K562 (cell line): ENCODE measurements around the gene PSME1. TPM values are rescaled to one million over a fixed set of nuclear protein-coding genes. Genes with fewer than 3 reads are reported as not detected.

Source experiments
- ATAC-seq: fragments of 200-7000 bp; cut with Tn5 transposase; 3 replicates; pipeline ENCODE4 v1.9.1; 2020; ENCODE audit warnings: moderate library complexity
- BruUV-seq: library from RNA; stranded (reverse); fragments of 400-500 nt; replicated peaks from 2 replicates; lab custom pipeline; 2021; lab: Mats Ljungman, UMichigan
- CTCF ChIA-PET: fragments of 300-600 bp; formaldehyde crosslinking; extraction: SDS; loops from one replicate; lab custom pipeline; 2021; ENCODE audit warnings: low intra/inter-chr PET ratio; lab: Yijun Ruan, JAX
- POLR2A ChIA-PET: fragments of 300-600, 350-650 bp; sonication (Branson Sonifier 250); formaldehyde crosslinking; extraction: SDS; loops from one replicate; lab custom pipeline; 2021; ENCODE audit warnings: antibody characterized with exemption, inconsistent platforms; lab: Yijun Ruan, JAX
- DNase-seq, 4 experiments: peaks; one replicate each; pipeline versions ENCODE4 v3.0.0 to v3.0.0-alpha.2; 2011 to 2018; ENCODE audit warnings: low spot score in 3 of 4, mixed read lengths in 3 of 4; ENCODE audit errors: extremely low read depth in 1 of 4
- FAIRE-seq: peaks from 2 replicates; lab custom pipeline; 2011; peaks lifted over from hg19 to GRCh38; lab: Jason Lieb, UNC
- H2AFZ ChIP-seq: 2 replicates; pipeline ENCODE4 v1.6.0; 2011; ENCODE audit warnings: low read depth, low read length, control low read depth, inconsistent platforms
- H3K27ac ChIP-seq: fragments of 200-600 bp; 3 replicates; pipeline ENCODE4 v1.8.0; 2011; ENCODE audit warnings: low read depth, mild to moderate bottlenecking, control low read depth, inconsistent platforms, low read length, moderate library complexity, mixed read lengths; ENCODE audit errors: extremely low read depth
- H3K27me3 ChIP-seq, 2 experiments: fragments of 300-600 bp in 1 of 2; 2 replicates in 1 of 2; 3 replicates in 1 of 2; pipeline versions ENCODE4 v1.6.0 to v1.8.0; 2011; ENCODE audit warnings: inconsistent platforms in 2 of 2, low read length in 2 of 2, mild to moderate bottlenecking in 1 of 2, mixed read lengths in 1 of 2, moderate library complexity in 1 of 2; ENCODE audit not compliant: control insufficient read depth in 2 of 2, insufficient read depth in 2 of 2
- H3K36me3 ChIP-seq: fragments of 300-600 bp; 3 replicates; pipeline ENCODE4 v1.8.0; 2011; ENCODE audit warnings: mild to moderate bottlenecking, low read length, inconsistent platforms; ENCODE audit not compliant: control insufficient read depth, insufficient read depth
- H3K4me1 ChIP-seq, 2 experiments: fragments of 200-600 bp in 1 of 2; replicated peaks in 1 of 2; 2 replicates in 1 of 2; 3 replicates in 1 of 2; pipeline versions ENCODE4 v1.5.1 to v1.8.0; 2011; ENCODE audit warnings: inconsistent platforms in 2 of 2, low read length in 2 of 2, mild to moderate bottlenecking in 1 of 2, mixed read lengths in 1 of 2, moderate library complexity in 1 of 2; ENCODE audit not compliant: control insufficient read depth in 2 of 2, insufficient read depth in 2 of 2
- H3K4me2 ChIP-seq: 2 replicates; pipeline ENCODE4 v1.6.1; 2011; ENCODE audit warnings: low read length, control low read depth, inconsistent platforms, mixed read lengths; ENCODE audit not compliant: insufficient read depth
- H3K4me3 ChIP-seq: fragments of 200-600 bp; sonication (generic), shearing (Covaris generic); 2 replicates; pipeline ENCODE4 v1.5.1; 2016; ENCODE audit warnings: control low read depth, inconsistent platforms
- H3K79me2 ChIP-seq: fragments of 200-600 bp; 3 replicates; pipeline ENCODE4 v1.8.0; 2011; ENCODE audit warnings: low read length, inconsistent platforms; ENCODE audit not compliant: control insufficient read depth, insufficient read depth
- H3K9ac ChIP-seq, 2 experiments: 2 replicates each; pipeline versions ENCODE4 v1.6.0 to v1.6.1; 2011; ENCODE audit warnings: low read depth in 2 of 2, low read length in 2 of 2, control low read depth in 1 of 2, inconsistent platforms in 1 of 2, mild to moderate bottlenecking in 1 of 2, mixed read lengths in 1 of 2; ENCODE audit not compliant: insufficient read depth in 1 of 2
- H3K9me1 ChIP-seq: one replicate; pipeline ENCODE4 v1.6.0; 2011; ENCODE audit warnings: inconsistent platforms, mild to moderate bottlenecking, low read length, moderate library complexity; ENCODE audit not compliant: control insufficient read depth, insufficient read depth
- H3K9me3 ChIP-seq: replicated peaks from 2 replicates; pipeline ENCODE4 v1.5.1; 2011; ENCODE audit warnings: low read depth, low read length, inconsistent platforms; ENCODE audit not compliant: control insufficient read depth, insufficient read depth
- H4K20me1 ChIP-seq: replicated peaks from 2 replicates; pipeline ENCODE4 v1.6.1; 2011; ENCODE audit warnings: low read length, inconsistent platforms, mixed read lengths; ENCODE audit not compliant: control insufficient read depth, insufficient read depth
- KHSRP ChIP-seq: fragments of 450-650 bp; IDR thresholded peaks from 2 replicates; pipeline ENCODE4 v1.6.1; 2017
- TEAD2 ChIP-seq: fragments of 450-650 bp; IDR thresholded peaks from 2 replicates; pipeline ENCODE4 v1.6.1; 2016; ENCODE audit warnings: missing genetic modification characterization, control low read depth, missing compliant biosample characterization
- ZNF785 ChIP-seq: fragments of 250-450 bp; sonication (Bioruptor Pico); IDR thresholded peaks from 2 replicates; pipeline ENCODE4 v1.4.0; 2020; ENCODE audit warnings: mild to moderate bottlenecking
- WGBS: fragments of 100-300 bp; shearing (Covaris generic); methylation state at CpG from one replicate; pipeline ENCODE4 v1.1.6; 2016; ENCODE audit warnings: low coverage, mixed read lengths; ENCODE audit not compliant: insufficient coverage; ENCODE audit errors: missing lambda C conversion rate; 5-methylcytosine and 5-hydroxymethylcytosine counted together
- in situ Hi-C: fragments of 300-500 bp; cut with MboI; formaldehyde crosslinking; loops from 4 replicates; pipeline ENCODE4 v1.15.0; 2018; ENCODE audit warnings: inconsistent platforms, mixed read lengths
- intact Hi-C: fragments of 100-400 bp; cut with micrococcal nuclease; formaldehyde crosslinking; loops from 2 replicates; pipeline ENCODE4 v1.14.2; 2022
- polyA plus RNA-seq, 8 experiments: library from polyadenylated mRNA; depleted of rRNA in 4 of 8; stranded (reverse) in 5 of 8; unstranded in 3 of 8; fragments of >200 nt; fragmentation: Nextera tagmentation in 2 of 8; fragmentation: Illumina TruSeq in 1 of 8; extraction: Ambion mirVana in 2 of 8; extraction: Trizol in 1 of 8; gene quantifications; 2 replicates each; pipeline versions ENCODE4 v1.2.1 to v1.2.3, GENCODE V29; 2011 to 2014; ENCODE audit warnings: inconsistent platforms in 1 of 8, missing spikeins in 1 of 8
- total RNA-seq, 7 experiments: library from RNA; depleted of rRNA in 6 of 7; stranded (reverse); fragments of >200 nt in 6 of 7; fragmentation: Illumina TruSeq in 2 of 7; extraction: Trizol in 2 of 7; gene quantifications; 2 replicates each; pipeline versions ENCODE4 v1.2.1 to v1.2.3, GENCODE V29; 2011 to 2021; ENCODE audit warnings: low replicate concordance in 1 of 7
- TF ChIP-seq, protein P1 (sequence below): fragments of 150-350 bp; IDR thresholded peaks from 2 replicates; pipeline ENCODE4 v1.6.1; 2014; ENCODE audit warnings: low read depth, mild to moderate bottlenecking, low read length, borderline replicate concordance
- TF ChIP-seq, protein P2 (sequence below): IDR thresholded peaks from 3 replicates; pipeline ENCODE4 v1.6.1; 2011; ENCODE audit warnings: borderline replicate concordance, mild to moderate bottlenecking; ENCODE audit not compliant: insufficient read length, insufficient read depth

Gene PSME1
- total and polyA plus RNA-seq, 9 of the 15 experiments (the other 6 are each of a cell fraction or from before 2014, with no cell fraction given) = 20.3 to 180 (median 67.5) TPM

DNA sequence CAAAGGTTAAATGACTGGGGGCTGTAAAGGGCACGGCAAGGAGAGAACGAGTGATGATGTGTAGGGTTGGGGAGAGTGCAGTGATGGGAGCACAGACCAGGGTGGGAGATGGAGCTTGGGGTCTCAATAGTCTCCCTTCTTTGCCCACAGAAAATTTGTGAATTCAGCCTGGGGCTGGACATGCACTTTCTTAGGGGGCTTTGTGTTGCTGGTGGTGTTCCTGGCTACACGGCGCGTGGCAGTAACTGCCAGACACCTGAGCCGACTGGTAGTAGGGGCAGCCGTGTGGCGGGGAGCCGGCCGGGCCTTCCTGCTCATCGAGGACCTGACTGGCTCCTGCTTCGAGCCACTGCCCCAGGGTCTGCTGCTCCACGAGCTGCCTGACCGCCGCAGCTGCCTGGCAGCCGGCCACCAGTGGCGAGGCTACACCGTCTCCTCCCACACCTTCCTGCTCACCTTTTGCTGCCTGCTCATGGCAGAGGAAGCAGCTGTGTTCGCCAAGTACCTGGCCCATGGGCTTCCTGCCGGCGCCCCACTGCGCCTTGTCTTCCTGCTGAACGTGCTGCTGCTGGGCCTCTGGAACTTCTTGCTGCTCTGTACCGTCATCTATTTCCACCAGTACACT is 3.8 kb upstream of the PSME1 start (continued):
- TF ChIP-seq, protein P1, sequence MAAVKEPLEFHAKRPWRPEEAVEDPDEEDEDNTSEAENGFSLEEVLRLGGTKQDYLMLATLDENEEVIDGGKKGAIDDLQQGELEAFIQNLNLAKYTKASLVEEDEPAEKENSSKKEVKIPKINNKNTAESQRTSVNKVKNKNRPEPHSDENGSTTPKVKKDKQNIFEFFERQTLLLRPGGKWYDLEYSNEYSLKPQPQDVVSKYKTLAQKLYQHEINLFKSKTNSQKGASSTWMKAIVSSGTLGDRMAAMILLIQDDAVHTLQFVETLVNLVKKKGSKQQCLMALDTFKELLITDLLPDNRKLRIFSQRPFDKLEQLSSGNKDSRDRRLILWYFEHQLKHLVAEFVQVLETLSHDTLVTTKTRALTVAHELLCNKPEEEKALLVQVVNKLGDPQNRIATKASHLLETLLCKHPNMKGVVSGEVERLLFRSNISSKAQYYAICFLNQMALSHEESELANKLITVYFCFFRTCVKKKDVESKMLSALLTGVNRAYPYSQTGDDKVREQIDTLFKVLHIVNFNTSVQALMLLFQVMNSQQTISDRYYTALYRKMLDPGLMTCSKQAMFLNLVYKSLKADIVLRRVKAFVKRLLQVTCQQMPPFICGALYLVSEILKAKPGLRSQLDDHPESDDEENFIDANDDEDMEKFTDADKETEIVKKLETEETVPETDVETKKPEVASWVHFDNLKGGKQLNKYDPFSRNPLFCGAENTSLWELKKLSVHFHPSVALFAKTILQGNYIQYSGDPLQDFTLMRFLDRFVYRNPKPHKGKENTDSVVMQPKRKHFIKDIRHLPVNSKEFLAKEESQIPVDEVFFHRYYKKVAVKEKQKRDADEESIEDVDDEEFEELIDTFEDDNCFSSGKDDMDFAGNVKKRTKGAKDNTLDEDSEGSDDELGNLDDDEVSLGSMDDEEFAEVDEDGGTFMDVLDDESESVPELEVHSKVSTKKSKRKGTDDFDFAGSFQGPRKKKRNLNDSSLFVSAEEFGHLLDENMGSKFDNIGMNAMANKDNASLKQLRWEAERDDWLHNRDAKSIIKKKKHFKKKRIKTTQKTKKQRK = no peak
- no peak for TF ChIP-seq TEAD2 (tag)

DNA sequence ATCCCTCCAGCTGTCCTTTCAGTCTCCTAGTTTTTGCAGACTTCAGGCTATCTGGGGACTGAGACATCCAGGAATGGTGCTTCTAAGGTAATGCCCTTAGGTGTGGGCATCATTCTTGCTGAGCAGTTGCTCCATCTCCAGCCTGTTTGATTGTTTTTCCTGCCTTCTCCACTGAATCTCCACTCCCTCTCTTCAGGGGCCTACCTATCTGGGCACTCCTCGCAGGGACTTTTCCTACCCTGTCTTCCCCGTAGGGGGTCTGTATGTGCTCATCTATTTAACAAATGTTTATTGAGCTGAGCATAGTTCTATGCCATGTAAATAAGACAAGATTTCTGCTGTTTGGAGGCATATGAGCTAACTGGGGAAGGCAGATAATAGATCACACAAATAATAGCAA is 3.0 kb upstream of the PSME1 start:
- ChIA-PET CTCF (no interaction called here), POLR2A (interaction anchor here (0.6 to 0.7 kb wide), 4 partner anchors 29 to 1111 kb away, joined by 3 to 4 read pairs (median 4); no protein-coding TSS in a partner anchor)
- no TSS peak for BruUV-seq
- Histone ChIP-seq H3K9ac (no peak overlapping the region), H3K4me3 (no peak overlapping the region), H3K9me1 (no peaks in the 10 kb centered on the region), H3K36me3 (peaks cover 8% of the 10 kb centered on the region), H3K4me1 (peaks cover 7 to 29% of the 10 kb centered on the region in 2 experiments; a peak in 4 of 5 replicates), H3K27ac (no peak overlapping the region), H3K9me3 (no peaks in the 10 kb centered on the region), H3K27me3 (no peaks in the 10 kb centered on the region), H4K20me1 (no peaks in the 10 kb centered on the region), H3K4me2 (no peak overlapping the region), H3K79me2 (peaks cover 4% of the 10 kb centered on the region; the same call in 2 of the 3 replicates), H2AFZ (no peak overlapping the region)
- intact Hi-C loops (no loop called here), in situ Hi-C loops (no loop called here)
- 100% methylated on average over 2 of the region's 2 CpGs for WGBS
- DNase-seq (no peak), ATAC-seq (no peak), FAIRE-seq (no peak)
- TF ChIP-seq KHSRP (no peak), ZNF785 (CRISPR knock-in tag) (no peak)
- TF ChIP-seq, protein P2, sequence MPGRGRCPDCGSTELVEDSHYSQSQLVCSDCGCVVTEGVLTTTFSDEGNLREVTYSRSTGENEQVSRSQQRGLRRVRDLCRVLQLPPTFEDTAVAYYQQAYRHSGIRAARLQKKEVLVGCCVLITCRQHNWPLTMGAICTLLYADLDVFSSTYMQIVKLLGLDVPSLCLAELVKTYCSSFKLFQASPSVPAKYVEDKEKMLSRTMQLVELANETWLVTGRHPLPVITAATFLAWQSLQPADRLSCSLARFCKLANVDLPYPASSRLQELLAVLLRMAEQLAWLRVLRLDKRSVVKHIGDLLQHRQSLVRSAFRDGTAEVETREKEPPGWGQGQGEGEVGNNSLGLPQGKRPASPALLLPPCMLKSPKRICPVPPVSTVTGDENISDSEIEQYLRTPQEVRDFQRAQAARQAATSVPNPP = no peak
